Posterior vena cava (tissue), 2 donors: Measurements from ENCODE around the gene ADCY1. TPM values are rescaled to one million over a fixed set of nuclear protein-coding genes. Genes with fewer than 3 reads are reported as not detected.

Experiments
- DNase-seq: peaks from one replicate; pipeline ENCODE4 v3.0.0-alpha.2; 2020; ENCODE audit warnings: low spot score
- intact Hi-C, 2 donors: fragments of 100-400 bp; cut with DNase I; formaldehyde crosslinking; loops; one replicate each; pipeline versions ENCODE4 v1.14.1 to v1.14.2; 2022 to 2023
- total RNA-seq, 2 donors: library from RNA; stranded (reverse); fragmentation: NEBNext Ultra II Directional; extraction: Animal tissue kit (Norgen Biotek cat#: 25700); gene quantifications; one replicate each; pipeline ENCODE4 v1.2.1, GENCODE V29; 2021
- donor health status: DM: yes; HTN: yes; CAD: no.
- donor health status: DM: yes; HTN: yes; CAD: no.

The ADCY1 gene
- total RNA-seq, 2 donors from 2014 or later, result 13.7 to 14.7 TPM

DNA sequence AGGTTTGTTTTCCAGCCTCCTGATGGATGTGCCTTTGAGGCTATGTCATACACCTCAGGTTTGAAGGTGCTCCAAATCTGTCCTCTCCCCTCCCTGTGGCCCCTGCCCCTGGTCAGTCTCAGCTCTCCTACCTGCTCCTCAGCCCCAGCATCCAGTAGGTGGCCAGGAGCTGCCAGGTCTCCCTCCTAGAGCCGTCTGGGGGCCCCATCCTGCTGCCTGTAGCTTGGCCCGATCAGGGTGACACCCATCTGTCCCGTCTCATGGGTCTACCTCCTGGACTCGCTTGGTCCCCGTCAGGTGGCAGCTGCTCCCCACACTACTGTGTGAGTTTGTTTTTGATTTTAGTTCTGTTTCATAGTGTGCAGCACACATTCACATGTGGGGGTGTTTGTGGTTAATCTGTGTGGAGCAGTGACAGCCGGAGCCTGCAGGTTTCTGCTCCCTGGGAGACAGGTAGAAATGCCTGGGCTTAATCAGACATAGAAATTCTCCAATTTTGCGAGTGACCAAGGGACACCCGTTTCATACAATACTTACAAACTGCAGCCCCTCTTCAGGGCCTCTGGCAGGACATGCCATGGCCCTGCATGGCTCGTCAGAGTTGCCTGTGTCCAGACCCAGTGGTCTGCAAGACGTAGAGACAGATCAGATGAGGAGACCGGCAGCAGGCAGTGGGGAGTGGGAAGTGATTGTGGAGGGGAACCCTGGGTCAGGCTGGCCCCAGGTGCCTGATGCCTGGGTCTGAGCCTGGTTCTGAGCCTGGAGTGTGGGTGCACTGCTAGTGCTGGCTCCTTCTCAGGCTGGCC is 17.1 kb downstream of the ADCY1 start:
- peak; percentile 45 for DNase-seq
- intact Hi-C loops, result no loop called here

DNA sequence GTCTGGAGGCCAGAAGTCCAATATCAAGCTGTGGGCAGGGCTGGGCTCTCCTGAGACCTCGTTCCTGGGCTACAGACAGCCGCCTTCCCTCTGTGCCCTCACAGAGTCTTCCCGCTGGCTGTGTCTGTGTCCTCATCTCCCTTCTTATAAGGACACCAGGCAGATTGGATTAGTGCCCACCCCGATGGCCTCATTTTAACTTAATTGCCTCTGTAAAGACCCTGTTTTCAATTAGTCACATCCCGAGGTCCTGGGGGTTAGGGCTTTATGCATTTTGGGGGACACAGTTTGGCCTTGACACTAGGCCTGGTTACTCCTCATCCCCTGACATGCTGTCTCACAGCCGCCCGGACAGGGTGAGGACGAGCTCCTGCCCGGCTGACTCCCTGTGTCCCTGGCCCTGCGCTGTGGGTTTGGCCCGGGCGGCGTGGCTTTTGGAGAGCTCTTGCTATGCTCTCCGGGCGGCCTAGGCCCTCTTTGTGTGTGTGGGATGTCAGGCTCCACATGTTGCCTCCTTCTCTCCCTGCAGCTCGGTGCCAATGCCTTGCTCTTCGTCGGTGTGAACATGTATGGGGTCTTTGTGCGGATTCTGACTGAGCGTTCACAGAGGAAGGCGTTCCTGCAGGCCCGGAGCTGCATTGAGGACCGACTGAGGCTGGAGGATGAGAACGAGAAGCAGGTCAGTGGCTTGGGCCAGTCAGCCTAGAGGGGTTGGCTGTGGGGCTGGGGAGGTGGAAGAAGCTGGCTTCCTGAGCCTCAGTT is 18.2 kb downstream of the ADCY1 start:
- intact Hi-C loops, result no loop called here
- DNase-seq, result peak; percentile 52

DNA sequence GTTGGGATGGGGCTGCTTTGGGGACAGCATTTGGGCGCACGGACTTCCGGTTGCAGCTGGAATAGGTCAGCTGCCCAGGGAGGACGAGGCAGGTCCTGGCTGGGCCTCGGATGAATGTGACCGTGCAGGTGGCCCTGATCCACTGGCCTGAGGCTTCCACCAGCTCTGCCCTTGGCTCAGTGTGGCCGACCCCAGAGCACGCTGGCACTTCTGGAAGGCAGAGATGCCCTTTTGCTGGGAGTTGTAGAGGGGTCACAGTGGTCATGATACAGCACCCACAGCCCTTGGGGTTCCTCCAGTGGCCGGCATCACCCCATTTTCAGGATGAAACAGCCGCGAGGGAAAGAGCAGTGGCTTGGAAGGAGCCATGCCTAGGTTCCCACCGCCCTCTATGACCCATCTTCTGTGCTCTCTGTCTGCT is 19.0 kb downstream of the ADCY1 start:
- DNase-seq, result peak; percentile 66
- intact Hi-C loops, result no loop called here

DNA sequence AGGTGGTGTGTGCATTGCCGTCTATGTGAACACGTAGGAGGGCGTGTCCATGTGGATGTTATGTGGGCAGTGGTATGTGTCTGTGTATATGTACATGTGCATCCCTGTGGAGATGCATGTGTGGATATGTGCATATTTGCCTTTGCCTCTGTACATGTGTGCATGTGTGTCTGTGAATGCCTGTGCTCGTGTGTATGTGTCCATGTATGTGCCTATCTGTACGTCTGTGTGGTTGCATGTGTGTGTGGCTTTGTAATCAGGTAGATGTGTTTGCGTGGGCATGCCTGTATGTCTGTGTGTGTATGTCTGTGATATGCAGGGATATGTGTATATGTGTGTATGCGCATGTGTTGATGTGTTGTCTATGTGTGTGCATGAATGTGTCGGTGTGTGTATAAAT is 19.7 kb downstream of the ADCY1 start:
- intact Hi-C loops, result no loop called here
- no peak for DNase-seq

DNA sequence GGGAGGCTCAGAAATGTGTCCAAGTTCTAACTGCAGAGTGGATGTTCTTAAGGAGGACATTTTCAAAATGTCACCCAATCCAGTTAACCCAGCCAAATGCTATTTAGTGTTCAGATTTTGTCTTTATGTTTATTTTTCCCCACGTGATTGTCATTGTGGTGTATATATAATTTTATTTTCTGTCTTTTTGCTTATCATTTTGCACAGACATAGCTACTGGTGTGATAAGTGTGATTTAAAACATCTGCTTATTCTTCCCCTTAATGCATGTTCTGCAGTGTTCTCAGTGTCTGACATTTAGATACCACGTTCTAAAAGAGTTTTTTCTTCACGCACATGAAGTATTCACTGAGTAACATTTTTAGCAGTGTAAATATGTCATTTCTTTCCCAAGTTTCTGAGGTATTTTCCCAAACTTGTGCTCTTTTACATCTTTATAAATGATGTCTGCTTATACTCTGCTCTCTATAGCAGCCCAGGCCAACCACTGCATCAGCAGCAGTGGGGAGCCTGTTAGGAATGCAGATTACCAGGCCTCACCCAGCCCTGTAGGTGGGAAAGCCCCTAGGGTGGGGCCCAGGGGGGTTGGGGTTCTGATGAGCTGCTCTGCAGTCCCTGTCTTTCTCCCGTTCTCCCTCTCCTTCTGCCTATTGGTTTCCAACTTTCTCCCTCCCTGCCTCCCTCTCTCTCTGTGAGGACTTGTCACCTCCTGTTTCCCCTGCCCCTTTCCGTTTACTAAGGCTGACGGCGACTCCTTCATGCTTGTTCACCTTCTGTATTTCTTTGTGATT is 20.8 kb downstream of the ADCY1 start:
- DNase-seq, result no peak
- intact Hi-C loops, result no loop called here

DNA sequence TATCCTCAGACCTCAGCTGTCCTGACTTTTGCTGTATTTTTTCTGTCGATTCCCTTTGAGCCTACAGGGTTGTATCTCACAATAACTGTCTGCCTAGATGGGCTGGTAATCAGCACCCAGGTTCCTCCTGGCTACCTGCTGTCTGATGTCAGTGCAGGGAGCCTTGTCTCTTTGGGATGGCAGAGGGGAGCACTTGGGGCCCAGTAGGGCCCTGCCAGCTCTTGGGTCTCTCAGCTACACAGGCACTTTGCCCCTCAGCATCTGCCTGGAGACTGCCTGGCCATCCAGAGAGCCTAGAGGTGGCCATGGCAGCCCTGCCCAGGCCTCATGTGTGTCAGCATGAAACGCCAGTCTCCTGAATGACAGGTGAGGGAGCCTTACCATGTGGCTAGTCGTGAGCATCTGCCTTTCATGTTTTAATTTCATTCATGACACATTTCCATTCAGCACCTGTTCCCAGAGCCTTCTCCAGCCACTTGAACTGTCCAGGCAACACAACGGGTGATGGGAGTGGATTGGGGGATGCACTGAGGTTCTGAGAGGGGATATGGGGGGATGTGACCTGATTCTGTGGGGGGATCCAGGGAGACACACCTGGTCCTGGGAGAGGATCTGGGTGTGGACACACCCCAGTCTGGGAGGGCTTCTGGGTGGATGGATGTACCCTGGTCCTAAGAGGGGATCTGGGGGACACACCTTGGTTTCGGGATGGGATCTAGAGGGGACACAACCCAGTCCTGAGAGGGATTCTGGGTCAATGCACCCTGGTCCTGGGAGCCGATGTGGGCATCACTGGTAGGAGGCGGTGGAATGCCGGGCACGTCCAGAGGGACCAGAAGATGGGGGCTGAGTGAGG is 21.9 kb downstream of the ADCY1 start:
- intact Hi-C loops, result no loop called here
- DNase-seq, result peak; percentile 68

DNA sequence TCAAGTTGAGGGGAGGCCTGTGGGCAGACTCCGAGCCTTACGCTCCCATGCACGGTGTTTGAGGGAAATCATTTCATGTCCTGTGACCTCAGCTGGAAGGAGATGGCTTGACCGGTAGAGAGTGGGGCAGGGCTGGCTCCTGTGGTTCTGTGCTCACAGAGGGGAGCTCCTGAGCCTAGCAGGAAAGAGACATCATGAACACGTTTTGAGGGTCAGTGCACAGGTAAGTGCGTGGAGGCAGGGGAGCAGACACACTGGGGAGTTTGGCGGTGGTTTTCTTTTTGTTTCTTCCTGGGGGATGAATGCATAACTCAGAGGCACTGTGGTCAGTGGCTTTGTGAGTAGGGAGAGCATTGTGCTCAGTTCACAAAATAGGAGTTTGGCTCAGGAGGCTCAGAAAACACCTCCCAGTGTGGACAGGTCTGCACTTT is 22.5 kb downstream of the ADCY1 start:
- DNase-seq, result peak; percentile 23
- intact Hi-C loops, result no loop called here

DNA sequence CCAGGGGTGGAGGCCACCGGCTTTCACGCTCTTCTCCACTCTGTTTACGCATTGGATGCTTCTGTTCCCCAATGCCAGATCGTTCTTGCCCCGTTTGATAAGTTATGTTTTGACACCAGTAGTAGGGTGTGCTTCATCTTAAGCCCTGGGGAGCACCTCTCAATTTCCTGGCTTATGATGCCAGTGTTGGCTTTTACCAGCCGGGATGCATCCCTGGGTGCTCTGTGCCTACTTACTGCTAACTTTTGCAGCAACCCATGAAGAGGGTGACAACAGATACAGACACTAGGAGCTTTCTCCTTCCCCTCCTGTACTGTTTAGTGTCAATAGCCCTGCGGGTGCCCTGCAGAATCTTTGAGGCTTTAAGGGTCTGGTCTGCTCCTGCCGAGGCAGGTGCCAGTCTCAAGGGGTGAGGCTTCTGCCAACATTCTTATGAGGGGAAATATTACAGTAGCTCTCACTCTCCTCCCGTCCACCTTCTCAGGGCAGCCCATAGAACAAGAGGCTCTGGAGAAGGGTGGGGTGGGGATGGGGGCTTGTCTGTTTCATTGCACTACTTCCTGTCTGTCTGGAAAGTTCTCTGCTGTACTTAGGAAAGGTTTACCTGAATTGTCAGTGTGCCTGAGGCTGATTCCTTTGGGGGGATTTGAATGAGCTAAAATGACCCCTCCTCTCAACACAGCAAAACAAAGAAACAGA is 23.3 kb downstream of the ADCY1 start:
- DNase-seq, result peak; percentile 15
- intact Hi-C loops, result no loop called here

DNA sequence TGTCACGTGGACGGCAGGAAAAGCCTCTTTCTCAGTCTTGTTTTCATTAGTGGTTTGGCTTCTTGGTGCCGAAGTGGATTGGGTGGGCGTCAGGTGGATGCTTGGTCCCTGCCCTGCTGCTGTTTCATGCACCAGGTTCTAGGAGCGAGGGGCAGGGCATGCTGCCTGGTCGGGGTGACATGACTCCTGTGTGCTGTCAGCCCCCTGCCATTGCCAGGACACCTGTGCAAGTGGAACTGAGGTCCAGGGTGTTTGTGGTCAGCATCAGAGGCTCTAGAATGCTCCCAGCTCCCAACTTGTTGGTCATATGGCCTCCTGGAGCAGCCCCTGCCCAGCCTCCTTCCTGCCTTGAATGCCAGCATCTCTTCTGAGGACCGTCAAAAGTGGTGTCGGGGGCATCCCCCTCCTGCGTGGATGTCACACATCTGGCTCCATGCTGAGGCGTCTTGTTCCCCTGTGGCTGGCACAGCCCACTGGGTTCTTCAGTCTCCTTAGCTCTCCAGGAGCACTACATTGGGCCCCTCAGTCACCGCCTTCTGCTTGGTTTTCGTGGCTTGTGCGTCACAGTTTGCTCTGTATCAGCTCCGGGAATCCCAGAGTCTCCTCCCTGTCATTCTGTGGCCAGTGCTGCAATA is 24.8 kb downstream of the ADCY1 start:
- peak; percentile 59 for DNase-seq
- intact Hi-C loops, result no loop called here

DNA sequence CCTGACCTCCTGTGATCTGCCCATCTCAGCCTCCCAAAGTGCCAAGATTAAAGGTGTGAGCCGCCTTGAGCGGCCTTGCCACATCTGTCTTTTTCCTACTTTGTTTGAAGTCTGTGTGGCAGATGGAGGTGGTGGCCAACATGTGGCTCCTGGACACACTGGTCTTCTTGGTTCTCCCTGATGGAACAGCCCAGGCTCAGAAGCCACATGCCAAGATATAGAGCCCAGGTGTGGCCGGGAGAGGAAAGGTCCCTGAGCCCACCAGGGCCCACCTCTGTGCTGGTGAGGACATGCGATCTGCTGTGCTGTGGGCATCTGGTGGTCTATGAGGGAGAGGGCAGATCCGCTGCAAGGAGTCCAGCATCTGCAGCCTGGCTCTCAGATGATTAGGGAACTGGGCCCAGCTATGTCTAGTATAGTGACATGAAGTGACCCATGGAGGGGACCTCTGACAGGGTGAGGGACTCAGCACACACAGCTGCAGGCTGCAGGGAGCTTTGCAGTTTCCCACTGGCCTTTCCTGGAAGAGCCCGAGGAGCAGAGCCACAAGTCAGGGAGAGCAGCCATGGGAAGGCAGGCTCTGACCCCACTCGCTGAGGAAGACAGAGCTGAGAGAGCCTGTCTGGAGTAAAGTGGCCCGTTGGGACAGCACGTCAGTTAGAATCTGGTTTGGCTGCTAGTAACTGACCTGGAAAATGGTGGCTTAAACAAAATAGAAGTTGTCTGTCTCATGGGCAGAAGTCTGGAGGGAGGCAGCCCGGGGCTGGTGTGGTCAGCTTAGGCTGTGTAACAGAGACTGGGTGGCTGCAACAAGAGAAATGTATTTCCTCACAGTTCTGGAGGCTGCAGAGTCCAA is 25.9 kb downstream of the ADCY1 start:
- DNase-seq, result peak; percentile 48
- intact Hi-C loops, result no loop called here

DNA sequence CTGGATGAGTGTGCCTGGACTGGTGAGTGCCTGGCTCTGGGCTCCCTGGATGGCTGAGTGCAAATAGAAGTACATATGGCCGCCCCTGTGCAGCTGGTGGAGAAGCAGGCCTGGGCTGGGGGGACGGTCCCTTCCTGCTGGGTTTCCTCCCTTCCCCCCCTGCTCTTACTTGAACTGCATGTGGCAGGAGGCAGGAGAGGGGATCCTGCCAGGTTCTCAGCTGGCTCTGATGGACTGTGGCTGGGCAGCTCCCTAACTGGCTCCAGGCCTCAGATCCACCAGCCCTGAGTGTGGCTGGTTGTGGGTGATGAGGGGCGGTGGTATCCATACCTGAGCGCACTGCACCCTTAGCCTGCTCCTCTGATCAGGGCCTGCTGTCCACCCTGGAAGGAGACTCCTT is 26.9 kb downstream of the ADCY1 start:
- DNase-seq, result peak; percentile 64
- intact Hi-C loops, result no loop called here

DNA sequence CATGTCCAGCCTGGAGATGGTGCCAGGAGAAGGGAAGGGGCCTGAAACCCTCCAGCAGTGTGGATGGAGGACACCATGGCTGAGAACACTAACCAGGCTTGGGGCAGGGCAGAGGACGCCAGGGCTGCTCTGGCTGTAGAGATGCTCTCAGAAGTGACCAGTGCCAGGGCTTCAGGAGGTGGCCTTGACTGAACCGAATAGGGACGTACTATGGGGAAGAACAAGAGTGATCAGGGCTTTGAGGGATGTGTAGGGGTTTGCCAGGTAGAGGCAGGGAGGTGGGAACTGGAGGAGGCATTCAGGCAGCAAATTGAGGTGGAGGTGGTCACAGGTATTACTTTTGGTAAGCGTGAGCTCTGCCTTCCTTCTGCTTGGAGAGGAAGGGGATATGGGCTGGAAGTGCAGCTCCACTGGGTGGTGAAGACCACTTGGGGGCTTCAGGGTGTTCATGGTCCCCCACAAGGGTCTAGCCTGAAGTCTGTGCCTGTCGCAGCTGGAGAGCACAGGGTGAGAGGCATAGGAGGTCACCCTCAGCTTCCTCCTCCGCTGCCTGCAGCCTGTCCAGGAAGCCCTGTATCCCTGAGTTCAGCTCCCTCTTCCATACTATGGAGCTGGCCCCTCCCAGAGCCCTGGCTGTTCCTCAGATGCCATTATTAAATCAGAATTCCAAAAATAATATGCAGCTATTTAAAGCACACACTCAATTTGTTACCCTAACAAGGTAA is 27.8 kb downstream of the ADCY1 start:
- peak; percentile 46 for DNase-seq
- intact Hi-C loops, result no loop called here

DNA sequence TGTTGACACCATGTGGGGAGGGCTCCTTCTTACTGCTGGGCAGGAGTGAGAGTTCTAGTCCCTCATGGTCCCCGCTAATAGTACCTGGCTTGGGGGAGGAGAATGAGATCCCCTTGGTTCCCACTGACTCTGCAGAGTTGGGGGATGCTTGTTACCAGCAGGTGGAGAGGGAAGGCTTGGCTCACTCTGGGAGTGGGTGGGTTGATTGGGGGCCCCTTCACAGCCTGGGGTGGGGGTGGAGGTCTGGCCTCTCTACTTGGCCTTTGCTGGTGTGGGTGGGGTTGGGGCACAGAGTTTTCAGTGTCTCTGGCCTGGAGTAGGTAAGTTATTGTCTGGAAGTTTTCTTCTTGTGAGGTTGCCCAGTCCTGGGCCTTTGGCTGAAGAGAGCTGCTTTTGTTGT is 31.9 kb downstream of the ADCY1 start:
- intact Hi-C loops, result no loop called here
- DNase-seq, result no peak

DNA sequence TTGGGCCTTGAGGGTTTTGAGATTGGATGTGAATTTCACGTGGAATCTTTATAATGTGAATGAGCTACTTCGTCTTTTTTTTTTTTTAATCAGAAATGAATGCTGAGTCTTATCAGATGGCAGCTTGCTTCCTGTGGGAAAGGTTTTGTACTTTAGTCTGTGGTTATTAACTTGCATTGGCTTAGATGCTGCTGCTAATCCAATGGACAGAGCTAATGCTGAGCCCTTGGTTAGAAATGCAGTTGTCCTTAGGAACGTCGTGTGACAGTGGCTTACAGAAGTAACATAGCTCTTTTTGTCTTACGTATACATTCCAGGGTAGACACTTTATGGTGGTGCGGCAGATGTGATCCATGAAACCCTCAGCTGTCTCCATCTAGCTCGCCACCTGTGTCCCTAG is 32.8 kb downstream of the ADCY1 start:
- intact Hi-C loops, result no loop called here
- DNase-seq, result no peak

DNA sequence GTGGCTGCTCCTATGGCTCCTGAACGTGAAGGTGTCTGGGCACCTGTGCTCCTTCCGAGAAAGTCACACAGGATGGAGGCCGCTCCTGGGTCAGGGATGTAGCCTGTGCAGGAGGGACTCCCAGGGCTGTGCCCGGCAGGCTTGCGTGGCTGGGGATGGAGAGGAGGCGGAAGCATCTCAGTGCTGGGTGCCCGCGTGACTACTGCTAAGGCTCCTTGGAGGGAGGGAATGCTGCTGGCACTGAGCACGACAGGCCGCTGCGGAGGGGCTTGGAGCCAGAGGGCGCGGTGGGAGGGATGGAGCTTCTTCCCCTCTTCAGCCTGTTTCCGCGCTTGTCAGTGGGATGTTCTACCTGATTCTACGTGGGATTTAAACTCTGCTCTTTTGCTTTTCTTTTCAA is 35.0 kb downstream of the ADCY1 start:
- DNase-seq, result no peak
- intact Hi-C loops, result no loop called here

DNA sequence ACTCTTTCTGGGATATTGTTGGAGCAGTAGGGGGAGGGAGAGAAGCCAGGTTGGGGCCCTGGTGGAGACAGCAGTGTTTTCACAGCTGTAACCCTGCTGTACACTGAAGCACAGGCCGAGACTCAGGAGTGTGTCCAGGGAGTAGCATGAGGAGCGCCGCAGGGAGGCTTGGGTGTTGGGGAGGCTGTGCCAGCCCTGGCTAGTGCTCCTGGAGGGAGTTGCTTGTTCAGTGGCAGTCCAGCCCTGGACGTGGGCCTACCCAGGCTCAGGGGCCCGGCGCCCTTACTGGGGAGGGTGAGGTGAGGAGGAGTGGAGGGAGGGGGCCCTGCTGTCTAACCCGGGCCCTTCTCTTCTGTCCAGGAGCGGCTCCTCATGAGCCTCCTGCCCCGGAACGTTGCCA is 35.9 kb downstream of the ADCY1 start:
- intact Hi-C loops, result no loop called here
- no peak for DNase-seq
